SJCRH30 (cell line): ENCODE results near the gene LDB1. TPM values are rescaled to one million over a fixed set of nuclear protein-coding genes. Genes with fewer than 3 reads are reported as not detected.

Experiments used
- DNase-seq, 2 experiments: peaks; one replicate each; pipeline ENCODE4 v3.0.0-alpha.2; 2015 to 2020
- H3K27ac ChIP-seq: fragments of 250-450 bp; sonication (Bioruptor Pico); 2 replicates; pipeline ENCODE4 v1.5.1; 2020; ENCODE audit warnings: mild to moderate bottlenecking, moderate library complexity
- H3K27me3 ChIP-seq: fragments of 250-450 bp; sonication (Bioruptor Pico); 2 replicates; pipeline ENCODE4 v1.5.1; 2020; ENCODE audit warnings: mild to moderate bottlenecking, moderate library complexity
- H3K36me3 ChIP-seq: fragments of 250-450 bp; sonication (Bioruptor Pico); 2 replicates; pipeline ENCODE4 v1.5.1; 2020; ENCODE audit warnings: mild to moderate bottlenecking, moderate library complexity
- H3K4me1 ChIP-seq: fragments of 250-450 bp; sonication (Bioruptor Pico); 2 replicates; pipeline ENCODE4 v1.5.1; 2020; ENCODE audit warnings: mild to moderate bottlenecking, moderate library complexity
- H3K4me3 ChIP-seq: fragments of 250-450 bp; sonication (Bioruptor Pico); 2 replicates; pipeline ENCODE4 v1.5.1; 2020; ENCODE audit warnings: mild to moderate bottlenecking, moderate library complexity
- H3K9me3 ChIP-seq: fragments of 250-450 bp; sonication (Bioruptor Pico); replicated peaks from 2 replicates; pipeline ENCODE4 v1.5.1; 2020; ENCODE audit warnings: mild to moderate bottlenecking, moderate library complexity
- total RNA-seq: library from RNA; depleted of rRNA; stranded (reverse); fragments of >200 nt; shearing (Covaris generic); gene quantifications from 2 replicates; pipeline ENCODE4 v1.2.3, GENCODE V29; 2014; rRNA removed

LDB1 gene
- total RNA-seq: 72.6 and 81.6 TPM in 2 replicates

GRCh38 chr10:102120142-102120990 is at the start of gene LDB1:
Gene LDB1 (minus strand): TSS chr10:102120368. CDS start chr10:102120110, 258 bp downstream.
- Histone ChIP-seq H3K4me1 (peaks cover 32% of the 10 kb centered on the region), H3K9me3 (no peaks in the 10 kb centered on the region)
- DNase-seq: peak; percentile 90 to 92

GRCh38 chr10:102167861-102168260 is 47.7 kb upstream of the LDB1 start:
- Histone ChIP-seq H3K27me3 (no peaks in the 10 kb centered on the region), H3K4me3 (no peak overlapping the region), H3K36me3 (peaks cover 14% of the 10 kb centered on the region), H3K4me1 (peaks cover 8% of the 10 kb centered on the region; the same call in 1 of the 2 replicates), H3K9me3 (no peaks in the 10 kb centered on the region), H3K27ac (no peak overlapping the region)
- no peak for DNase-seq

More at GRCh38 chr10:102120142-102120990, at the start of gene LDB1:
- Histone ChIP-seq H3K36me3 (no peaks in the 10 kb centered on the region), H3K4me3 (peak within 1 kb of the TSS; percentile 72), H3K27me3 (no peaks in the 10 kb centered on the region), H3K27ac (peak within 1 kb of the TSS; percentile 65)

- no peak overlapping the region for H3K4me3 ChIP-seq
- DNase-seq: no peak
- no peaks in the 10 kb centered on the region for H3K9me3 ChIP-seq
- H3K27me3 ChIP-seq: no peaks in the 10 kb centered on the region
- peaks cover 8% of the 10 kb centered on the region; the same call in 1 of the 2 replicates for H3K4me1 ChIP-seq
- H3K27ac ChIP-seq: no peak overlapping the region
- H3K36me3 ChIP-seq: peaks cover 57% of the 10 kb centered on the region
These were observed 43.3 kb upstream of the LDB1 start for GRCh38 chr10:102163342-102163989.

- Histone ChIP-seq H3K27me3 (no peaks in the 10 kb centered on the region), H3K4me1 (peaks cover 8% of the 10 kb centered on the region; the same call in 1 of the 2 replicates), H3K9me3 (no peaks in the 10 kb centered on the region), H3K36me3 (peaks cover 82% of the 10 kb centered on the region), H3K27ac (no peak overlapping the region), H3K4me3 (no peak overlapping the region)
- DNase-seq: no peak
These were observed 39.7 kb upstream of the LDB1 start for GRCh38 chr10:102159831-102160230.

GRCh38 chr10:102159051-102159597 is 39.0 kb upstream of the LDB1 start:
- peaks cover 8% of the 10 kb centered on the region; the same call in 1 of the 2 replicates for H3K4me1 ChIP-seq
- no peaks in the 10 kb centered on the region for H3K9me3 ChIP-seq
- no peak overlapping the region for H3K27ac ChIP-seq
- no peaks in the 10 kb centered on the region for H3K27me3 ChIP-seq
- peaks cover 84% of the 10 kb centered on the region for H3K36me3 ChIP-seq
- H3K4me3 ChIP-seq: no peak overlapping the region
- no peak for DNase-seq

- no peaks in the 10 kb centered on the region for H3K9me3 ChIP-seq
- H3K4me3 ChIP-seq: no peak overlapping the region
- DNase-seq: no peak
- peaks cover 66% of the 10 kb centered on the region for H3K36me3 ChIP-seq
- H3K4me1 ChIP-seq: no peaks in the 10 kb centered on the region
- H3K27ac ChIP-seq: no peak overlapping the region
- H3K27me3 ChIP-seq: no peaks in the 10 kb centered on the region
These were observed 37.1 kb upstream of the LDB1 start for GRCh38 chr10:102157224-102157623.

- Histone ChIP-seq H3K9me3 (no peaks in the 10 kb centered on the region), H3K27me3 (no peaks in the 10 kb centered on the region), H3K4me3 (no peak overlapping the region), H3K27ac (no peak overlapping the region), H3K4me1 (peaks cover 6% of the 10 kb centered on the region), H3K36me3 (peaks cover 60% of the 10 kb centered on the region)
- DNase-seq: no peak
These were observed 34.4 kb upstream of the LDB1 start for GRCh38 chr10:102154466-102155116.

GRCh38 chr10:102153093-102153620 is 33.0 kb upstream of the LDB1 start:
- Histone ChIP-seq H3K4me1 (peaks cover 6% of the 10 kb centered on the region), H3K36me3 (peaks cover 59% of the 10 kb centered on the region), H3K9me3 (no peaks in the 10 kb centered on the region), H3K27ac (peak overlapping the region; percentile 89), H3K27me3 (no peaks in the 10 kb centered on the region), H3K4me3 (peak overlapping the region; percentile 77)
- DNase-seq: no peak

GRCh38 chr10:102152545-102152890 is 32.4 kb upstream of the LDB1 start:
- H3K9me3 ChIP-seq: no peaks in the 10 kb centered on the region
- peaks cover 59% of the 10 kb centered on the region for H3K36me3 ChIP-seq
- no peaks in the 10 kb centered on the region for H3K27me3 ChIP-seq
- peaks cover 6% of the 10 kb centered on the region for H3K4me1 ChIP-seq
- DNase-seq: peak in 1 of 2 experiments; percentile 49
- H3K4me3 ChIP-seq: peak overlapping the region; percentile 77
- peak overlapping the region; percentile 89 for H3K27ac ChIP-seq

- H3K4me3 ChIP-seq: peak within 1 kb of the TSS; percentile 77
- H3K27ac ChIP-seq: peak within 1 kb of the TSS; percentile 89
- H3K27me3 ChIP-seq: no peaks in the 10 kb centered on the region
- no peaks in the 10 kb centered on the region for H3K9me3 ChIP-seq
- peak; percentile 100 for DNase-seq
- H3K4me1 ChIP-seq: peaks cover 6% of the 10 kb centered on the region
- peaks cover 59% of the 10 kb centered on the region for H3K36me3 ChIP-seq
These were observed 31.8 kb upstream of the LDB1 start, which contains the start of gene NOLC1 for GRCh38 chr10:102151774-102152544. Gene NOLC1 (plus strand): TSS chr10:102152389. CDS start chr10:102152411, 22 bp downstream.

GRCh38 chr10:102150970-102151773 is 31.0 kb upstream of the LDB1 start:
- H3K9me3 ChIP-seq: no peaks in the 10 kb centered on the region
- peaks cover 60% of the 10 kb centered on the region for H3K36me3 ChIP-seq
- H3K27ac ChIP-seq: peak overlapping the region; percentile 89
- H3K27me3 ChIP-seq: no peaks in the 10 kb centered on the region
- peak overlapping the region; percentile 77 for H3K4me3 ChIP-seq
- DNase-seq: no peak
- peaks cover 6% of the 10 kb centered on the region for H3K4me1 ChIP-seq

- Histone ChIP-seq H3K4me3 (no peak overlapping the region), H3K27me3 (no peaks in the 10 kb centered on the region), H3K4me1 (peaks cover 6% of the 10 kb centered on the region), H3K9me3 (no peaks in the 10 kb centered on the region), H3K36me3 (peaks cover 77% of the 10 kb centered on the region), H3K27ac (no peak overlapping the region)
- DNase-seq: no peak
These were observed 28.1 kb upstream of the LDB1 start for GRCh38 chr10:102148275-102148674.

GRCh38 chr10:102147561-102147960 is 27.4 kb upstream of the LDB1 start:
- peaks cover 6% of the 10 kb centered on the region for H3K4me1 ChIP-seq
- H3K36me3 ChIP-seq: peaks cover 84% of the 10 kb centered on the region
- H3K27me3 ChIP-seq: no peaks in the 10 kb centered on the region
- H3K27ac ChIP-seq: no peak overlapping the region
- H3K4me3 ChIP-seq: no peak overlapping the region
- no peak for DNase-seq
- H3K9me3 ChIP-seq: no peaks in the 10 kb centered on the region
